ENCODE results near the gene BMAL1.

BMAL1 gene

GRCh38 chr11:13366266-13367026 lies 88.9 kb downstream of the BMAL1 start:
- Histone ChIP-seq H3K79me2 (no peaks in the 10 kb centered on the region), H3K4me2 (ENCODE audit: low read length) (no peak overlapping the region), H2AFZ (no peak overlapping the region), H3K4me3 (ENCODE audit: low read depth, low read length) (no peak overlapping the region), H3K4me1 (no peaks in the 10 kb centered on the region), H3K36me3 (ENCODE audit: control insufficient read depth, insufficient read depth, low read length) (no peaks in the 10 kb centered on the region), H3K27me3 (ENCODE audit: control insufficient read depth, insufficient read depth, low read length) (no peaks in the 10 kb centered on the region), H3K9me3 (ENCODE audit: control insufficient read depth, low read length) (no peaks in the 10 kb centered on the region), H3K27ac (no peak overlapping the region), H3K9ac (no peak overlapping the region)
- no peak for TF ChIP-seq CTCF (IDR thresholded peaks at IDR 0.05)

- Histone ChIP-seq H2AFZ (no peak overlapping the region), H3K27me3 (ENCODE audit: control insufficient read depth, insufficient read depth, low read length) (no peaks in the 10 kb centered on the region), H3K4me1 (no peaks in the 10 kb centered on the region), H3K9ac (no peak overlapping the region), H3K79me2 (no peaks in the 10 kb centered on the region), H3K9me3 (ENCODE audit: control insufficient read depth, low read length) (no peaks in the 10 kb centered on the region), H3K36me3 (ENCODE audit: control insufficient read depth, insufficient read depth, low read length) (no peaks in the 10 kb centered on the region), H3K4me2 (ENCODE audit: low read length) (no peak overlapping the region), H3K27ac (no peak overlapping the region), H3K4me3 (ENCODE audit: low read depth, low read length) (no peak overlapping the region)
- no peak for TF ChIP-seq CTCF (IDR thresholded peaks at IDR 0.05)
Measured at GRCh38 chr11:13367115-13367514, 89.5 kb downstream of the BMAL1 start.

- no peak overlapping the region for H3K4me3 ChIP-seq (ENCODE audit: low read depth, low read length)
- H3K9me3 ChIP-seq (ENCODE audit: control insufficient read depth, low read length) = no peaks in the 10 kb centered on the region
- H3K9ac ChIP-seq = no peak overlapping the region
- H3K4me1 ChIP-seq = no peaks in the 10 kb centered on the region
- no peak for TF ChIP-seq CTCF (IDR thresholded peaks at IDR 0.05)
- H2AFZ ChIP-seq = no peak overlapping the region
- H3K4me2 ChIP-seq (ENCODE audit: low read length) = no peak overlapping the region
- no peaks in the 10 kb centered on the region for H3K36me3 ChIP-seq (ENCODE audit: control insufficient read depth, insufficient read depth, low read length)
- no peaks in the 10 kb centered on the region for H3K79me2 ChIP-seq
- no peaks in the 10 kb centered on the region for H3K27me3 ChIP-seq (ENCODE audit: control insufficient read depth, insufficient read depth, low read length)
- no peak overlapping the region for H3K27ac ChIP-seq
Measured at GRCh38 chr11:13368041-13368446, 90.5 kb downstream of the BMAL1 start.

GRCh38 chr11:13373216-13373615 lies 95.6 kb downstream of the BMAL1 start:
- H3K4me2 ChIP-seq (ENCODE audit: low read length) = no peak overlapping the region
- no peaks in the 10 kb centered on the region for H3K36me3 ChIP-seq (ENCODE audit: control insufficient read depth, insufficient read depth, low read length)
- no peaks in the 10 kb centered on the region for H3K4me1 ChIP-seq
- no peak overlapping the region for H2AFZ ChIP-seq
- no peak overlapping the region for H3K9ac ChIP-seq
- no peaks in the 10 kb centered on the region for H3K79me2 ChIP-seq
- no peak for TF ChIP-seq CTCF (IDR thresholded peaks at IDR 0.05)
- H3K27ac ChIP-seq = no peak overlapping the region
- no peaks in the 10 kb centered on the region for H3K27me3 ChIP-seq (ENCODE audit: control insufficient read depth, insufficient read depth, low read length)
- H3K4me3 ChIP-seq (ENCODE audit: low read depth, low read length) = no peak overlapping the region
- H3K9me3 ChIP-seq (ENCODE audit: control insufficient read depth, low read length) = no peaks in the 10 kb centered on the region

- Histone ChIP-seq H3K27ac (no peak overlapping the region), H3K9ac (no peak overlapping the region), H3K9me3 (ENCODE audit: control insufficient read depth, low read length) (no peaks in the 10 kb centered on the region), H3K27me3 (ENCODE audit: control insufficient read depth, insufficient read depth, low read length) (no peaks in the 10 kb centered on the region), H3K4me2 (ENCODE audit: low read length) (no peak overlapping the region), H3K4me3 (ENCODE audit: low read depth, low read length) (no peak overlapping the region), H3K4me1 (no peaks in the 10 kb centered on the region), H3K79me2 (no peaks in the 10 kb centered on the region), H3K36me3 (ENCODE audit: control insufficient read depth, insufficient read depth, low read length) (no peaks in the 10 kb centered on the region), H2AFZ (no peak overlapping the region)
- no peak for TF ChIP-seq CTCF (IDR thresholded peaks at IDR 0.05)
Measured at GRCh38 chr11:13375798-13376197, 98.2 kb downstream of the BMAL1 start.
